Mesenteric fat pad (tissue), 1 donor: Measurements from ENCODE around the gene SYPL1. TPM values are rescaled to one million over a fixed set of nuclear protein-coding genes. Genes with fewer than 3 reads are reported as not detected.

Source experiments
- DNase-seq: peaks from one replicate; pipeline ENCODE4 v3.0.0-alpha.2; 2020; ENCODE audit warnings: low spot score
- total RNA-seq: library from RNA; stranded (reverse); fragmentation: NEBNext Ultra II Directional; extraction: Animal tissue kit (Norgen Biotek cat#: 25700); gene quantifications from one replicate; pipeline ENCODE4 v1.2.1, GENCODE V29; 2021
- donor health status: DM: yes; HTN: yes; CAD: no.

Gene SYPL1
- total RNA-seq, 1 donor from 2014 or later = 70.8 TPM

- no peak for DNase-seq
Observed at GRCh38 chr7:106095634-106096033, 16.5 kb downstream of the SYPL1 start.

GRCh38 chr7:106094780-106095179 lies 17.3 kb downstream of the SYPL1 start:
- DNase-seq = no peak

- DNase-seq = no peak
Observed at GRCh38 chr7:106092204-106092603, 19.9 kb downstream of the SYPL1 start.

GRCh38 chr7:106089647-106090046 lies 22.5 kb downstream of the SYPL1 start:
- DNase-seq = no peak

DNA sequence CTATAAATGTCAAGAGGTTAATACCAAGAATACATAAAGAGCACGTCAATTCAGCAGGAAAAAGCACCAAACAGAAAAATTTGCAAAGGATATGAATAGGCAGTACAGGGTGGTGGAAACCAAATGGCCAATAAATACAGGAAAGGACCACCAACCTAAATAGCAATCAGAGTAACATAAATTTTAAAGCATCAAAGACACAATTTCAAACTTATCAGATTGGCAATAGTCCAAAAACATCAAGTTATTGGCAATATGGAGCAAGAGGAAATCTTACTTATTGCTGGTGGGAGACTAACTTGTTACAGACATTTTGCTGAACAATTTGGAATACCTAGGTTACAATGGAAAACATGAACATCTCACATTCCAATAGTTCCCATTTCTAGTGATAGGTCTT lies 24.1 kb downstream of the SYPL1 start:
- no peak for DNase-seq

GRCh38 chr7:106086062-106086461 lies 26.1 kb downstream of the SYPL1 start:
- no peak for DNase-seq

GRCh38 chr7:106085015-106085414 lies 27.1 kb downstream of the SYPL1 start:
- no peak for DNase-seq

- DNase-seq = no peak
Observed at GRCh38 chr7:106083717-106084116, 28.4 kb downstream of the SYPL1 start.

DNA sequence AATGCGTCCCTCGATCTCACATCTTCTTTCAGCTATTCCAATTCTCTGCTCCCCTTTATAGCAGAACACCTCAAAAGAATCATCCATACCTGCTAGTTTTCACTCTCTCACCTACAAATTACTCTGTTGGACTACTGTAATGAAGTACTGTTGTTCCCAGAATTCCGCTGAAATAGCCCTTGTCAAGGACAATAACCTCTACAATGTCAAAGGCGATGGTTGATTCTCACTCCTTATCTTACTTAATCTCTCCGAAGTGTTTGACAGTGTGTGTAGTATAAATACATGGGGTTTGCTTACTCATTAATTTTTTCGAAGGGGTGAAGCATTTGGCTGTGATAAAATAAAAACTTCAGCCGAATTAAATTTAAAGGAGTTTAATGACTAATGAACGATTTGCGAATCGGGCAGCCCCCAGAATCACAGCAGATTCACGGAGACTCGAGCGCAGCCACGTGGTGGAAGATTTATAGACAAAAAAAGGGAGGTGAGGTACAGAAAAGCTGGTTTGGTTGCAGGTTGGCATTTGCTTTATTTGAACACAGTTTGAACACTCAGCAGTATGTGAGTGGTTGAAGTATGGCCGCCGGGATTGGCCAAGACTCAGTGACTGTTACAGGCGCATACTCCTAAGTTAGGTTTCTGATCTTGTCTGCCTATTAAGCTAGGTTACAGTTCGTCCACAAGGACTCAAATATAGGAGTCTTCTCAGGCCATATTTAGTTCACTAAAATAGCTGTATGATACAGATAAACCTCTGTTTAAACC lies 29.8 kb downstream of the SYPL1 start:
- DNase-seq = no peak

DNA sequence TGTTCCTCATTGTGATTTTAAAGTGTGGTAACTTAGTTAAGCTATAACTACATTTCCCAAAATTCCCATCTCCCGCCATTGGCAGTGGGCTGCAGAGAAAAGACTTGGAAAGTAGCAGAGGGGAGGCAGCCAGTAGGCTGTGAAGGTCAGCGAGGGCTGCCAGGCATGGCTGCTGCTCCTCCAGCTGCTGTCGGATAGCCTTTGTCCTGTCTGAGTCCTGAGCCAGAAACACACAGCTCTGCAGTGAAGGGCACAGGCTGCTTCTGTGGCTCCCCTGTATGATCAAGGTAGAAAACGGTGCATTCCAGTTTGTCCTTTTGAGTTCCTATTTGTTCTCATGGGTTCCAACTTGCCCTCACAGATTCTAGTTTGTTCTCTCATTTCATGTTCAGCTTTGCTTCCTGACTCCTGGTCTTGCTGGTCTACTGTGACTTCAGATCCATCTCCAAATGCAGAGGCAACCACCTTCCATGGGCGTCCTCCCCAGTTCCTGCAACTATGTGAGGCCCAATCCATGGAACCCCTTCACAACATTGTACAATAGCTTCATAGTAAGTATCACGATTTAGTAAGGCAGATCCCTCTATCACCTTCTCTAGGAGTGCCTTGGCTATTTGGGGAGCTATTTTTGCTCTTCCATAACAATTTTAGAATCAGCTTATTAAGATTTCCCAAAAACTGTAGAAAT lies 31.7 kb downstream of the SYPL1 start:
- no peak for DNase-seq

GRCh38 chr7:106076537-106076936 lies 35.6 kb downstream of the SYPL1 start:
- DNase-seq = no peak

GRCh38 chr7:106075937-106076336 lies 36.2 kb downstream of the SYPL1 start:
- DNase-seq = no peak

GRCh38 chr7:106074257-106074656 lies 37.9 kb downstream of the SYPL1 start:
- DNase-seq = no peak

- no peak for DNase-seq
Observed at GRCh38 chr7:106073701-106074100, 38.4 kb downstream of the SYPL1 start.

GRCh38 chr7:106072715-106073091 lies 39.4 kb downstream of the SYPL1 start:
- no peak for DNase-seq

- no peak for DNase-seq
Observed at GRCh38 chr7:106071999-106072714, 40.0 kb downstream of the SYPL1 start.

GRCh38 chr7:106071356-106071998 lies 40.6 kb downstream of the SYPL1 start:
- no peak for DNase-seq

DNA sequence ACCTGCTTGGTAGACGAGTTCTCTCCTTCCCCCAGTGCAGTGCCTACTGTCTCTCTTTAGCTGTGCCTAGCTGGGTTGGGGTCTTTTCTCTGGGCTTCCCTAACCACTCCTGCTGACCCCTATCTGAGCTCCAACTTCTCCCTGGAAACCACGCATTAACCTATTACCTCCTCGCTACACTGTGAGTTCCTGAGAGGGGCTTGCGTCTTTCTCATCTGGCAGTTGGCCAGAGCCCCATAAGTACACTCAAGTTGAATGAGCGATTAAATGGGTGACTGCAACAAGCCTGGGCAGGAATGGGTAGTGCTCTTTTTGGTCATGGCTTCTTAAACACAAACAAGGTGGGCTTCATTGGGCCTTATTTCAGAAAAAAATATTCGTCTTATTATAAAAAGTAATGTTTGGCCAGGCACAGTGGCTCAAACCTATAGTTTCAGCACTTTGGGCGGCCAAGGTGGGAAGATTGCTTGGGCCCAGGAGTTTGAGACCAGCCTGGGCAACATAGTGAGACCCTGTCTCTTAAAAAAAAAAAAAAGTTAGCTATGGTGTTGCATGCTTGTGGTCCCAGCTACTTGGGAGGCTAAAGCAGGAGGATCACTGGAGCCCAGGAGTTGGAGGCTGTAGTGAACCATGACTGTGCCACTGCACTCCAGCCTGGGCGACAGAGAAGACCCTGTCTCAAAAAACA lies 41.4 kb downstream of the SYPL1 start:
- DNase-seq = no peak

DNA sequence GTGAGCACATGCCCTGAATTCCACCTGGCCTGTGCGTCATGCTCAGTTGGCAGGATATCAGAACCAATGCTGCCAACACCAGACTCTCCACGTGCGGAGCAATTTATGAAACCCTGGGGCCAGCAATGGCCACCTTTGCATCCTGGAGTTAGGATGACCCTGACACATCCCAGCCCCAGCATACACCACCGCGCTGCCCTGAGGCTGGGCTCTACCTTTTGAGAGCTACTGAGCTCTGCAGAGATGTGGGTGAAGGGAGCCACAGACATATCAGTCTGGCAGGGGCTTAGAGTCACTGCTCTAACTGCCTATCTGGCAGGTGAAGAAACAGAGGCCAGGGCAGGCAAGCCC lies 41.9 kb downstream of the SYPL1 start:
- DNase-seq = no peak

GRCh38 chr7:106069471-106070200 lies 42.5 kb downstream of the SYPL1 start:
- DNase-seq = no peak

DNA sequence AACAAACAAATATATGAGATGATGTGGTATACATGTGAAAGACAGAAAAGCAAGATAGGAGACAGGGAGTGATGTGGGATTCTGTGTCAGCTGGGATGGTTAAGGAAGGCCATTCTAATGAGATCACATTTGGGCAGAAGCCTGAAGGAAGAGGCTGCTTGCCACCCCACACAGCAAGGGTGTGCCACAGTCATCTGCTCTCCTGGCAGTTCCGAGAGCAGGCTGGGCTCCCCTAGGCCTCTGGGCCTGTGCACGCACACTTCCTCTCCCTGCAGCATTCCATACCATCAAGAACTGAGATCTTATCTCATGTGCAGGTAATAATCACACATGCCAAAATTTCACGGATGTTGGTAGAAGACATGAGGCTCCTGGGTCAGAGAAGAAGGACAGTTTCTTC lies 43.1 kb downstream of the SYPL1 start:
- DNase-seq = no peak
